ENCODE data around the gene GALNT12.

GALNT12 gene

DNA sequence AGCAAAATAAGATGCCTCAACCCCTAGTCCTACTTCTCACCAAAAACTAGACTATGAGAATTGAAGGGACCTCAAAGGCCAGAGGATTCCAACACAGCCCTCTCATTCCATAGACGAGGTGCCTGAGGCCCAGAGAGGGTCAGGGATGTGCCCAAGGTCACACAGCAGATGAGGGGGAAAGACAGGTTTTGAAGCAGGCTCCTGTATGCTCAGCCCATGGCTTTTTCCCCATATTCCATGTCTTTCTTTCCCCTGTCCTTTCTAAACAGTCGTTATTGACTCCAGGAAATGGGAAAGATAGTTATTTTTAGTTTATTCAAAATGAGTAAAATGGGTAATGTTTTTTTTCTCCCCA is 75.1 kb downstream of the GALNT12 start:
- no peak for DNase-seq

DNA sequence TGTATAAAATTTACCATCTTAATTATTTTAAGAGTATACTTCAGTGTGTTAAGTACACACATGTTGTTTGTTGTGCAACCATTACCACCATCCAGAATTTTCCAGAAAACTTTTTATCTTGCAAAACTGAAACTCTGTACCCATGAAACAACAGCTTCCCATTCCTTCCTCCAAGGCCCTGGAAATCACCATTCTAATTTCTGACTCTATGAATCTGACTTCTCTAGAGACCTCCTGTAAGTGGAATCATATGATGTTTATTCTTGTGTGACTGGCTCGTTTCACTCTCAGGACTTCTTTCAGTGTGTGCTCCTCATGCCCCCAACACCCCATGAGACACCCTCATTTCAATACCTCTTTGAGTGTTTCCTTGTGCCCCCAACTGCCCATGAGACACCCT is 75.8 kb downstream of the GALNT12 start:
- DNase-seq: no peak

DNA sequence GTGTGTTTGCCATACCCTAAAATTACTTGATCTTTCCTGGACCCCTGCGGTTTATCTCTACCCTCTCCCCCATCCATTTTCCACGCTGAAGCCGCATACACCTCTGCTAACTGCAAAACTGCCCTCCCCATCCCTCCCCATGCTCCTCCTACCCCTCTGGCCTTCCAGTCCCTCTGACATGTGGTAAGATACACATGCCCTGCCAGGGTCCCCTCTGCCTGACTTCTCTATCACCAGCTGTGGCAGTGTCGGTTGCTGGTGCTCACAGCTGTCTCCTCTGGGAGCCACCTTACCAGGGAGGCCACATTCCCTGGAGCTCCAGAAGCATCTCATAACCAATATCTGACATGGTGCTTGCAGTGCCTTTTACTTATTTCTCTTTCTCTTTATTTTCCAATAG is 77.4 kb downstream of the GALNT12 start:
- DNase-seq: no peak

DNA sequence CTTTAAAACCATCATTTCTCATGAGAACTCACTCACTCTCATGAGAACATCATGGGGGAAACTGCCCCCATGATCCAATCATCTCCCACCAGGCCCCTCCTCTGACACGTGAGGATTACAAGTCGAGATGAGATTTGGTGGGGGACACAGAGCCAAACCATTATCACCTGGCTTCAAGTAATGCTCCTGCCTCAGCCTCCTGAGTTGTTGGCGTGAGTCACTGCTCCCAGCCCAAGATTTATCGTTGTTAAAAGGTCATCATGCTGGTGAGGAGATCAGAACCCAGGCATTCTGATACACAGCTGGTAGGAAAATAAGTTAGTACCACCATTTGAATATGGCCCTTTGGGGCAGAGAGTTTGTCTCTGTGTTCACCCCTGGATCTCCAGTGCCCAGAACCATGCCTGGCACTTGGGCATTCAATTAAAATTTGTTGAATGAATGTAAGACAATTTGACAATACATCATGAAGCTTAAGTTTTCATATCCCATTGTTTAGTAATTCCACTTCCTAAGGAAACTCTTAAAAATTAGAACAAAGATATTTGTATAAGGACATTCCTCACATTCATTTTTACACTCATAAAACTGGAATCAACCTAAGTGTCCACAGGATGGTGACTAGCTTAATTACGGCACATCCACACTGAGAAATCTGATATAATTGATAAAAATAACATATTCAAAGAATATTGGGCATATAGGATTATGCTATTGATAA is 78.3 kb downstream of the GALNT12 start:
- no peak for DNase-seq

DNA sequence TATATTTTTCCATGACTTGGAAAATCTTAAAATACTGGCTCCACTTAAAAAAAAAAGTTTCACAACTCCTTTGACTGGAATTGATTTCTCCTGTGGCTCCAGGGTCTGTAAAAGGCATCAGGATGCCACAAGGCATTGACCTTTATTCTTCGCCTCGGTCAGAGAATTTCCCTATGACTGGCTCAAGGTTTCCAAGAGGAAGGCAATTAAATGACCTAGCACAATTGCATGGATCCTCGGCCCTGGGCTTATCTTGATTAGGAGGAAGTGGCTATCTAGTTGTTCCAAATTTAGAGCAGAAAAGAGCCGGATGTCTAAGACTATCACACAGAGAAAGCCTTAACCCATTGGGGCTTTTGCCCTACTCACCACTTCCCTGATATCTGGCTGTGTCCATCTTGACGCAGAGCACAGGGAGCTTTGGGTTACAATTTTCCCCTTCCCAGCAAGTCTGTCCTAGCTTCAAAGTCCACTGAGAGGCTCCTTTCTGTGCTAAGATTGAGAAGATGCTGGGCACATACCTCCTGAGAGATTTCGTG is 79.3 kb downstream of the GALNT12 start:
- no peak for DNase-seq

DNA sequence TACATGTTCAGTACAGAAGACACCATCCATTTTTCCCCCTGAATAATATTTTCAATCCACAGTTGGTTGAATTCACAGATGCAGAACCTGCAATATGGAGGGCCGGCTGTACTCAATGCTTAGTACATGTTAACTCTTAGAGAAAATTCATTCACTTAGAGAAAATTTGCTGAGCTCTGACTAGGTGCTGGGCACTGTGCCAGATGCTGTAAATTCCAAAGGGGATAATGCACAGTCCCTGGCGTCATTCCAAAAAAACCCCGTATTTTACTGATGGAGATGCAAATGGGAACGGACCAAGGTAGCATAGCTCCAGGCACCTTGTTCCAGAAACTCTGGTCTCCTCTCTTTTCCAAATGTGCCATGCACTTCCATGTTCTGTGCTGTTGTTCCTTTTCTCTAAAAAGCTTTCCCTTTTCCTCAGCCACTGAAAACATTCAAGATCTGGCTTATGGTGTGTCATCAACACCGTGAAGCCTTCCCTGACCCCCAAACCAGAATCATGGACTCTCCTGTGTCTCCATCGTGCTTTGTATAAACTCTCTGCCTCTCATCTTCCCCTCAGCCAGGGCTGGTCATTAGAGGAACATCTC is 80.5 kb downstream of the GALNT12 start:
- no peak for DNase-seq

DNA sequence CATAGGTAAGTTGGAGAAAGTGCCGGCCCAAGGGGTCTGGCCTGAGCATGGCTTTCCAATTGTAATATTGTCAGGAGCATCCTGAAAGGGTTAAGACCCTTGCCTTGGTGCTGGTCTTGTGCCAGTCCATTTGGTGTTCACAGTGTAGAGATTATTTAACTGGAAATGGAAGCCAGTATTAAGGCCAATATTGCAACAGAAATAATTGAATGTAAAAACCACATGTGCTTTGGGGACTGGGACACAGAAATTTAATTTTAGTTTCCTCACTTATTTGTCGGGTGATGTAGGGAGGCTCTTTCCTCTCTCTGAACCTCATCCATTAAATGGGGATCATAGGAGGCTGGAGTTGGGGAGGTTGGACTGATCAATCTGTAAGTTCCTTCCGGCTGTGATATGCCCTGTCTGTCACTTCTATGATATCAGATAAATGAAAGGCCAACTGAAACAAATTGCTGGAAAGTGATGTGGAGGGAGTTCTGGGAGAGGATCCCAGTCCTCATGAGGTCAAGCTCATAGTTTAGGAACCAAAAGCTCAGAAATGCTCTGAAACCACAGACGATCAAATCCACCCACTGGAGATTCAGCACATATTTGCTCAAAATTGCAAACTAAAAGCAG is 81.4 kb downstream of the GALNT12 start:
- DNase-seq: no peak

DNA sequence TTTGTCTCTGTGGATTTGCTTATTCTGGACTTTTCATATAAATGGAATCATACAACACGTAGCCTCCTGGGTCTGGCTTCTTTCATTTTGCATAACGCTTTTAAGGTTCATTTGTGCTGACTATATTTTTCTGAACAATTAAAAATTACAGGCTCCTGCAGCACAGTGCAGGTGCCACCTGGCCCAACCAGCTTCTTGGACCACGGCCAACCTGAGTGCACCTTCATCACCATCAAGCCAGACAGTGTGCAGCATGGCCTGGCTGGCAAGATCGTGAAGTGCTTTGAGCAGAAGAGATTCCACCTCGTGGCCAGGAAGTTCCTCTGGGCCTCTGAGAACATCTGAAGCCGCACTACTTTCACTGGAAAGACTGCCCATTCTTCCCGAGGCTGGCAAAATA is 82.8 kb downstream of the GALNT12 start:
- DNase-seq: no peak

DNA sequence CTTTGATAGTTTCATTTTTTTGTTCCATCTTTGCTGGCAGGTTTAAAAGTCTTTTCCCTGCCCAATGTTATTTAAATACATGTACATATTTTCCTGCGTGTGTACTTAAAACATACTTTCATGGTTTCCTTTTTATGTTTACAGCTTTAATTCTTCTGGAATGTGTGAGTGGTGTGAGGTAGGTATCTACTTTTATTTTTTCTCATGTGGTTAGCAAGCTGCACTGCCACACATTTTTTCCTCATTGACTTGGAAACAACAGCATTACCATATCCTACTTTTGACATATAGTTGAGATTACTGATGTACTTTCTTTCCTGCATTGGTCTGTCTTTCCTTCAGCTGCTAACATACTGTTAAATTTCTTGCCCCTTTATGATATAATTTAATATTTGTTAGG is 84.8 kb downstream of the GALNT12 start:
- DNase-seq: no peak

DNA sequence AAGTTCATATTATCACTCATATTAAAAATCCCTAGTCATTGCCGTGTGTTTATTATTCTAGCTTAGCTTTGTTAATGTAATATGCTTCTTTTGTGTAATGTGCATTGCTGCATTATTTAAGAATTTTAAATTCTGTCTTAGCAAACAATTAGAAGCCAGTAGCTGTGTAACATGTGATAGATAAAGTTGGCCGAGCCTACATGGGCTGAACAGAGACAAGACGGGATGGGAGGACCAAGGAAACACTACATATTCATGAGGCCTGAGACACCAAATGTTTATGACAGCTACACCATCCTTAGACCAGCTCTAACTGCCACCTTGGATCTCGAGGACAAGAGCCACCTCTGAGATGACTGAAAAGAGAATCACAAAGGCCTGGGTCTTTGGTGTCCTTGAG is 85.2 kb downstream of the GALNT12 start:
- no peak for DNase-seq

DNA sequence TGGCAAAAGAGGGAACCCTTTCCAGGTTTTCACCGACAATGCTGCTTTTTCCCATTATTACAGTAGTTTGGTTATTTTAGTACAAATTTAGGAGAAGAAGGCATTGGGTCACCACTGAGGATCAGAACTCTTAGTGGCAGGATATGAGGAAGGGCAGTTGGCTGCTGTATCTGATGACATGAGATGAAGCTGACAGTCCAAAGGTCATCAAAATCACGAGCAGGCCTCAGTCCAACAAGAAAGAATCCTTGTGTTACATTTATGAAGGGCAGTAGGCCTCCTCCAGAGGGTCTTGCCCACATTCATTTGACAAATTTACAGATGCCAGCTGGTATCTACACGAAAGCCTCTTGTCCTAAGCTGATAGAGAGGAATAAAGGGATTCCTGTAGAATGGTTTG is 86.7 kb downstream of the GALNT12 start:
- no peak for DNase-seq

DNA sequence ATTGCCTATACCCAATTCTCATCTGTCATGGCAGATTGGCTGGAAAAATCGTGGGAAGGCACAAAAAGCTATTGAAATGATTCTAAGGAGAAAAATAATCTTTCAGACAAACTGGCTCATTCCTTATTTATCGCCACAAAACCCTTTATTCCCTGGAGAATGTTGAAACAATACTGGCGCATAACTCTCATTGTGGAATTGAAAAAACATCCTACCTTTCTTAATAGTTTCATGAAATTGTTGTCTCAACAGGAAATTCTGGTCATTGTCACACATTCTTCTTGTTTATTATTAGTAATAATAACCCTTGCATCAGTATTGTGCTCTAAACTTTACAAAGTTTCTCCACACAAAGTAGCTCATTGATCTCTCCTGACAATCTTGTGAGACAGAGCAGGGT is 87.3 kb downstream of the GALNT12 start:
- no peak for DNase-seq

DNA sequence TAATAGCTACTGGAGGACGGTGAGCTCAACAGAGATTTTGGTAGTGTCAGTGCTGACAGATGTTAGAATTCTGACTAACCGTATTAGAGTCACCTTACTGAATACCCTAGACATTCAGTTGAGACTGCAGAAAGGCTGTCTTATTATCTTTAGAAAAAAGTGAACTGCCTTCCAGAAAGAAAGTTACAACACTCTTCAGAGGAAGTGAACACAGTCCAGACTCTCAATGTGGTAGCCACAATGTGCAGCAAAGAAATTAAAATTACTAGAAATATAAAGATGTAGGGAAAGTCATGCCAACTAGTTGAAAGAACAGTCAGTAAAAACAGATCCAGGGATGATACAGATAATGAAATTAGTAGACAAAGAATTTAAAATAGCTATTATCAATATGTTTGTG is 89.2 kb downstream of the GALNT12 start:
- no peak for DNase-seq

DNA sequence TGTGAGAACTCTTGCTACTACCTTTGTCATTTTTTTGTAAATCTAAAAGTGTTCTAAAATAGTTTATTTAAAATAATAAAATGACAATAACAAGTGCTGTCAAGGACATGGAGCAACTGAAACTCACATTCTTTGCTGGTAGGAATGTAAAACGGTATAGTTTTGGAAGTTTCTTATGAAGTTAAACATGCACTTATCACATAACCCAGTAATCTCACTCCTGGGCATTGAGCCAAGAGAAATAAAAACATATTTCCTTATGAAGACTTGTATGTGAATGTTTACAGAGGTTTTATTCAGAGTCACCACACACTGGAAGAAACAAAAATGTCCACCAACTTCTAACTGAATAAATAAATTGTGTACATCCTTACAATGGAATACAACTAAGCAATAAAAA is 90.3 kb downstream of the GALNT12 start:
- no peak for DNase-seq

DNA sequence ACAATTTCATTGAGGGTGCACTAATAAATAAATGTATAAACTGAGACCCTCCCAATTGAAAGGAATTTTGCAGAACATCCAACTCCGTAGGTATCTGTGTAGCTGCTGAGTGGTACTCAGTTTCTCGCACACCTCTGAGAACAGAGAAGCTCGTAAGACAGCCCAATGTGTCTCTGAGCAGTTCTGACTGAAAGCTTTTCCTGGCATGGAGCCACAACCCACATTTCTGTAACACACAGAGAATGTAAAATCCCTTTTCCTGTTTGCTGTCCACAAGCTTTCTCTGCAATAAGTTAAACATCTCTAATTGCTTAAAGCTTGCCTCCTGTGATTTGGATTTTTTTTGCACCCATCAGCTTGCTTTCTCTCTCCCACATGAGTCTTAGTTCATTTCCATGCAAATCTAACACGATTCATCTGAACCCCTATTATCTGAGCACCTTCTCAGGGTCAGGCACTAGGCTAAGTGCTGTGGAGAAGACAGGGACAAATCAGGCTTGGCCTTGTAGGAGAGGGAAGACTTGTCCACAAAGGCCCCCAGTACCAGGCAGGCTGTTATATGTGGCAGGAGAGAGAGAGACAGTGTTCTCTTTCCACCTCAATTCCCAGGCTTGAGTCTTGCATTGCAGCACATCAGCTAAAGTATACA is 92.1 kb downstream of the GALNT12 start:
- DNase-seq: no peak
